DND-41 (cell line): Measurements from ENCODE around the gene XIRP2.

Source experiments
- ATAC-seq: fragments of 200-7000 bp; cut with Tn5 transposase; 3 replicates; pipeline ENCODE4 v1.9.1; 2021; ENCODE audit warnings: low read depth; ENCODE audit not compliant: insufficient read depth
- DNase-seq: peaks from one replicate; pipeline ENCODE4 v3.0.0-alpha.2; 2020
- H2AFZ ChIP-seq: 2 replicates; pipeline ENCODE4 v1.6.0; 2012; ENCODE audit warnings: low read depth, low read length
- H3K27ac ChIP-seq: 2 replicates; pipeline ENCODE4 v1.5.1; 2012; ENCODE audit warnings: low read length, inconsistent platforms
- H3K27me3 ChIP-seq: fragments of 200-600 bp; sonication (generic); 2 replicates; pipeline ENCODE4 v1.6.0; 2012; ENCODE audit warnings: low read length, mild to moderate bottlenecking, inconsistent platforms; ENCODE audit not compliant: insufficient read depth, poor library complexity
- H3K36me3 ChIP-seq: 2 replicates; pipeline ENCODE4 v1.5.1; 2012; ENCODE audit warnings: low read length, inconsistent platforms; ENCODE audit not compliant: insufficient read depth
- H3K4me1 ChIP-seq: 2 replicates; pipeline ENCODE4 v1.5.1; 2012; ENCODE audit warnings: mild to moderate bottlenecking, low read length; ENCODE audit not compliant: insufficient read depth
- H3K4me2 ChIP-seq: 2 replicates; pipeline ENCODE4 v1.6.0; 2012; ENCODE audit warnings: mild to moderate bottlenecking, moderate library complexity, low read length, inconsistent platforms; ENCODE audit not compliant: insufficient read depth
- H3K4me3 ChIP-seq, 2 experiments: fragments of 200-600 bp in 1 of 2; shearing (Covaris generic) in 1 of 2; 2 replicates each; pipeline ENCODE4 v1.5.1; 2012 to 2016; ENCODE audit warnings: inconsistent platforms in 2 of 2, low read length in 2 of 2, mild to moderate bottlenecking in 2 of 2, low read depth in 1 of 2, moderate library complexity in 1 of 2
- H3K79me2 ChIP-seq: 2 replicates; pipeline ENCODE4 v1.6.0; 2012; ENCODE audit warnings: low read length, inconsistent platforms; ENCODE audit not compliant: insufficient read depth
- H3K9ac ChIP-seq: 2 replicates; pipeline ENCODE4 v1.6.0; 2012; ENCODE audit warnings: low read depth, mild to moderate bottlenecking, inconsistent platforms, low read length, moderate library complexity
- H3K9me3 ChIP-seq: 2 replicates; pipeline ENCODE4 v1.5.1; 2012; ENCODE audit warnings: low read length, moderate library complexity, mild to moderate bottlenecking, inconsistent platforms; ENCODE audit not compliant: insufficient read depth, severe bottlenecking
- H4K20me1 ChIP-seq: 2 replicates; pipeline ENCODE4 v1.6.0; 2012; ENCODE audit warnings: low read length; ENCODE audit not compliant: insufficient read depth
- CTCF ChIP-seq: IDR thresholded peaks from 2 replicates; pipeline ENCODE4 v1.5.1; 2012; ENCODE audit warnings: borderline replicate concordance, low read length, moderate library complexity, mild to moderate bottlenecking; ENCODE audit not compliant: poor library complexity, severe bottlenecking; ENCODE audit errors: extremely low read depth
- EZH2 ChIP-seq: IDR thresholded peaks from 3 replicates; pipeline ENCODE4 v1.6.1; 2012; ENCODE audit warnings: borderline replicate concordance, low read depth, mild to moderate bottlenecking, moderate library complexity, low read length, inconsistent platforms; ENCODE audit not compliant: severe bottlenecking

The XIRP2 gene

GRCh38 chr2:167287212-167287611 is 398.9 kb downstream of the XIRP2 start:
- H3K27ac ChIP-seq: no peak overlapping the region
- H3K4me2 ChIP-seq: no peak overlapping the region
- DNase-seq (no peak), ATAC-seq (no peak)
- H3K4me3 ChIP-seq: no peak overlapping the region
- no peak overlapping the region for H2AFZ ChIP-seq
- no peaks in the 10 kb centered on the region for H4K20me1 ChIP-seq
- H3K36me3 ChIP-seq: no peaks in the 10 kb centered on the region
- no peaks in the 10 kb centered on the region for H3K79me2 ChIP-seq
- H3K9ac ChIP-seq: no peak overlapping the region
- H3K4me1 ChIP-seq: no peaks in the 10 kb centered on the region
- H3K9me3 ChIP-seq: no peaks in the 10 kb centered on the region
- TF ChIP-seq CTCF (no peak), EZH2 (no peak)
- H3K27me3 ChIP-seq: no peaks in the 10 kb centered on the region

GRCh38 chr2:167289651-167290410 is 401.6 kb downstream of the XIRP2 start:
- no peak for TF ChIP-seq EZH2
- TF ChIP-seq CTCF: no peak
- Histone ChIP-seq H3K4me2 (no peak overlapping the region), H3K36me3 (no peaks in the 10 kb centered on the region), H3K27me3 (no peaks in the 10 kb centered on the region), H3K9ac (no peak overlapping the region), H3K9me3 (no peaks in the 10 kb centered on the region), H3K27ac (no peak overlapping the region), H2AFZ (no peak overlapping the region), H3K4me3 (no peak overlapping the region), H3K79me2 (no peaks in the 10 kb centered on the region), H3K4me1 (no peaks in the 10 kb centered on the region), H4K20me1 (no peaks in the 10 kb centered on the region)
- no peak for ATAC-seq
- no peak for DNase-seq

GRCh38 chr2:167292430-167293171 is 404.3 kb downstream of the XIRP2 start, which contains the start of gene B3GALT1:
Gene B3GALT1, plus strand, starts transcription at chr2:167293001.
- Histone ChIP-seq H3K4me2 (no peak within 1 kb of the TSS), H3K4me3 (no peak within 1 kb of the TSS), H3K27ac (no peak within 1 kb of the TSS), H3K36me3 (no peaks in the 10 kb centered on the region), H2AFZ (no peak within 1 kb of the TSS), H3K9me3 (no peaks in the 10 kb centered on the region), H4K20me1 (no peaks in the 10 kb centered on the region), H3K4me1 (no peaks in the 10 kb centered on the region), H3K9ac (no peak within 1 kb of the TSS), H3K27me3 (no peaks in the 10 kb centered on the region), H3K79me2 (no peaks in the 10 kb centered on the region)
- TF ChIP-seq EZH2 (no peak), CTCF (no peak)
- no peak for DNase-seq
- ATAC-seq: no peak
